Loucy (cell line): ENCODE results near the gene CCNI.

ENCODE experiments used
- H2AFZ ChIP-seq: fragments of 200-600 bp; sonication (generic); 2 replicates; pipeline ENCODE4 v1.6.0; 2016; ENCODE audit warnings: antibody characterized with exemption, mild to moderate bottlenecking, low read length, moderate library complexity
- H3F3A ChIP-seq: fragments of 200-600 bp; 2 replicates; pipeline ENCODE4 v1.6.0; 2016; ENCODE audit warnings: antibody characterized with exemption, low read depth, mild to moderate bottlenecking
- H3K27me3 ChIP-seq: fragments of 200-600 bp; sonication (generic); 2 replicates; pipeline ENCODE4 v1.6.1; 2014; ENCODE audit warnings: low read length, mild to moderate bottlenecking; ENCODE audit not compliant: insufficient read depth, poor library complexity, severe bottlenecking
- H3K36me3 ChIP-seq: fragments of 200-600 bp; sonication (generic); 2 replicates; pipeline ENCODE4 v1.6.1; 2016; ENCODE audit warnings: low read length; ENCODE audit not compliant: insufficient read depth
- H3K4me1 ChIP-seq: fragments of 200-600 bp; sonication (generic); 2 replicates; pipeline ENCODE4 v1.5.1; 2014; ENCODE audit warnings: low read length, mild to moderate bottlenecking; ENCODE audit not compliant: insufficient read depth, poor library complexity, severe bottlenecking
- H3K4me2 ChIP-seq: fragments of 200-600 bp; sonication (generic); 2 replicates; pipeline ENCODE4 v1.6.0; 2014; ENCODE audit warnings: antibody characterized with exemption, low read length, low read depth, mild to moderate bottlenecking; ENCODE audit not compliant: poor library complexity, severe bottlenecking
- H3K4me3 ChIP-seq: fragments of 200-600 bp; sonication (generic); 2 replicates; pipeline ENCODE4 v1.5.1; 2014; ENCODE audit warnings: low read length, mild to moderate bottlenecking, mixed read lengths; ENCODE audit not compliant: poor library complexity, severe bottlenecking
- H3K79me2 ChIP-seq: fragments of 200-600 bp; sonication (generic); 2 replicates; pipeline ENCODE4 v1.6.1; 2014; ENCODE audit warnings: low read length; ENCODE audit not compliant: insufficient read depth
- H3K9ac ChIP-seq: fragments of 200-600 bp; sonication (generic); 2 replicates; pipeline ENCODE4 v1.6.0; 2014; ENCODE audit warnings: mild to moderate bottlenecking, low read depth, low read length, moderate library complexity; ENCODE audit not compliant: poor library complexity, severe bottlenecking
- H3K9me2 ChIP-seq: fragments of 200-600 bp; sonication (generic); replicated peaks from 2 replicates; pipeline ENCODE4 v1.6.1; 2016; ENCODE audit warnings: low read depth, low read length, mixed read lengths
- H3K9me3 ChIP-seq: fragments of 200-600 bp; sonication (generic); 2 replicates; pipeline ENCODE4 v1.6.1; 2014; ENCODE audit warnings: mild to moderate bottlenecking, antibody characterized with exemption, low read length, low read depth; ENCODE audit not compliant: insufficient read depth
- H4K20me1 ChIP-seq: fragments of 200-600 bp; sonication (generic); 2 replicates; pipeline ENCODE4 v1.6.0; 2014; ENCODE audit warnings: antibody characterized with exemption, low read length, mild to moderate bottlenecking; ENCODE audit not compliant: insufficient read depth, poor library complexity, severe bottlenecking
- CTCF ChIP-seq: fragments of 200-600 bp; sonication (generic); conservative IDR thresholded peaks from 2 replicates; pipeline ENCODE4 v1.5.1; 2014; ENCODE audit warnings: mild to moderate bottlenecking, antibody characterized with exemption, low read length
- EZH2phosphoT487 ChIP-seq: fragments of 200-600 bp; IDR thresholded peaks from 2 replicates; pipeline ENCODE4 v1.6.1; 2018; ENCODE audit warnings: antibody characterized with exemption, mild to moderate bottlenecking, moderate library complexity, borderline replicate concordance

CCNI gene

GRCh38 chr4:77009511-77010115, 66.2 kb downstream of the CCNI start:
- Histone ChIP-seq H3K36me3 (peaks cover 15% of the 10 kb centered on the region; the same call in 1 of the 2 replicates), H3K9me3 (no peaks in the 10 kb centered on the region), H3K27me3 (no peaks in the 10 kb centered on the region), H3K79me2 (no peaks in the 10 kb centered on the region), H3K9ac (no peak overlapping the region), H3K9me2 (no peaks in the 10 kb centered on the region), H3K4me1 (peaks cover 35% of the 10 kb centered on the region), H3F3A (no peaks in the 10 kb centered on the region; the same call in 1 of the 2 replicates), H4K20me1 (no peaks in the 10 kb centered on the region), H2AFZ (no peak overlapping the region), H3K4me3 (no peak overlapping the region), H3K4me2 (no peak overlapping the region)
- TF ChIP-seq CTCF (no peak), EZH2phosphoT487 (no peak)

DNA sequence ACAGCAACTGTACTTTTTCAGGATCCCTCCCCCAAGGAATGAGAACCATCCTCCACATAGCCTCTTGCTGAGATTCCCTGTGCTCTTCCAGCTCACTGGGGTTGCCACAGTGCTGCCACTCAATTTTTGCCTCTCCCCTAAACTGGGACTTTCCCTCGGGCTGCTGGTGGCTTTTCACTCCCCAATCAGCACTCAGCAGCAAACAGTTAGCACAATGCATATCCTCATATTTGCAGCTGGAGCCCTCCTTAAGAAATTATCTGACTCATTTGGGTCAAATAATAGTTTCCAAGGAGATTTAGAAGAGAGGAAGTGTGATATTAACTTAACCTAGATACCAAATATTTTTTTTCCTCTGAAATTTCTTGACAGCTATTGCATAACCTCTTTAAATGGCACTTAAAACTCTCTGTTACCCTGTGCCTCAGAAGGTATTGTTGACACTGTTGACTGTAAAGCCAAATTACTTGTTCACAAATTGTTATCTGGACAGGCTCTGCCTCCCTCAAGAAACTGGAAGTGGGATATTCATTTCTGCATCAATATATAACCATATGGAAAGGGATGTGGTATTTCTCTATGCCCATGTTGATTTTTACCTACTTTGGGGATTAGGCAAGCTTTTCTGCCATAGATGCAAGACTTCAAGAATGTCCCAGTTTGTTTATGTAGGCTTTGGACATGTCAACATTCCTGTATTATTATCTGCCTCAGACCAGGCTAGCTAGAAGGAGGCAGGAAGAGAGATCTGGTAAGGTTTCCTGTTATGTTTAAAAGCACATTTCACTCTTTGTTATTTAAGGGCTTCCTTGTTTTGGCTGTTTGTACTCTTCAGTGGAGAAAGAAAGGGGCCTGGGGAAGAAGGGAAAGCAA, 68.2 kb downstream of the CCNI start:
- H3K4me1 ChIP-seq = peaks cover 28% of the 10 kb centered on the region
- no peaks in the 10 kb centered on the region for H3F3A ChIP-seq
- no peaks in the 10 kb centered on the region for H3K27me3 ChIP-seq
- H3K79me2 ChIP-seq = no peaks in the 10 kb centered on the region
- H3K36me3 ChIP-seq = peaks cover 17% of the 10 kb centered on the region; the same call in 1 of the 2 replicates
- H3K9me3 ChIP-seq = no peaks in the 10 kb centered on the region
- H3K4me3 ChIP-seq = peak overlapping the region; percentile 3
- peak overlapping the region; percentile 40 for H3K4me2 ChIP-seq
- peak overlapping the region; percentile 1 for H3K9ac ChIP-seq
- peak overlapping the region; percentile 16; the same call in 1 of the 2 replicates for H2AFZ ChIP-seq
- TF ChIP-seq CTCF (no peak), EZH2phosphoT487 (no peak)
- H4K20me1 ChIP-seq = no peaks in the 10 kb centered on the region
- no peaks in the 10 kb centered on the region for H3K9me2 ChIP-seq

- H3K36me3 ChIP-seq = peaks cover 19% of the 10 kb centered on the region; the same call in 1 of the 2 replicates
- H3K79me2 ChIP-seq = no peaks in the 10 kb centered on the region
- TF ChIP-seq EZH2phosphoT487 = no peak
- no peak for TF ChIP-seq CTCF
- no peak overlapping the region for H3K4me3 ChIP-seq
- H3K27me3 ChIP-seq = no peaks in the 10 kb centered on the region
- H3F3A ChIP-seq = no peaks in the 10 kb centered on the region
- no peak overlapping the region for H3K9ac ChIP-seq
- no peak overlapping the region for H3K4me2 ChIP-seq
- peaks cover 35% of the 10 kb centered on the region for H3K4me1 ChIP-seq
- no peak overlapping the region for H2AFZ ChIP-seq
- H3K9me3 ChIP-seq = no peaks in the 10 kb centered on the region
- no peaks in the 10 kb centered on the region for H3K9me2 ChIP-seq
- H4K20me1 ChIP-seq = no peaks in the 10 kb centered on the region
Measured at GRCh38 chr4:77006753-77007353, 68.9 kb downstream of the CCNI start.
